ENCODE results near the gene TNFRSF13B.

DNA sequence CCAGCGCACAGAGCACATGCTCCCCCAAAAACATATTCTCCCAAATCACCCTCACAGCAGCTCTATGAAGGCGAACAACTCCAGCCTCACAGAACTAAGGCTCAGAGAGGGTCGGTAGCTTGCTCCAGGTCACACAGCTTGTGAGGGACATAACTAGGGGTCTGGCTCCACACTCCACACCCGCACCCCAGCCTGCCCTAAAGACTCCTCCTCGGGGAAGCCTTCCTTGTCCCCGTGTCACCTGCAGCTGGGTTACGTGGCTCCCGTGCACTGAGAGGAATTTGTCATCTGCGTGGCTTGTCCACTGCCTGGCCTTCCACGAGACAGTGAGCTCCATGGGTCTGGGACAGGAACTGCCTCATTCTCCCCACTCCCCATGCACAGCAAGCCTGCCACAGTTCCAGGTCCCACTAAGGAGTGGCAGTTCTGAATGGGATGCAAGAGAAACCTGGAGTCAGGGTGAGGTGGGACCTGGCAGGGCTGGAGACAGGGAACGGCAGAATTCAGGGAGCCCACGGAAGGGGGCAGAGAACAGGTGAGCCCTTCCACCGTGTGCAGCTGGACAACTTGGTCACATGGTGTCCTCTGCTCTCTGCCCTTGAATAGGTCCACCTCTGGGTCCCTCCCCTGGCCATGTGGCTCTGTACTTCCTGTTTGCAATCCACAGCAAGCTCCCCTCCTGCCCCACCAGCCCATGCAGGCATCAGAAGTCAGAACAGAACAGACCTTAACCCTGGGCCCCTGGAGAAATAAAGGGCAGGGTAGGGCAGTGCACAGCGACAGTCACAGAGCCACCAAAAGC is 27.4 kb downstream of the TNFRSF13B start:
- TF ChIP-seq CTCF (conservative IDR thresholded peaks at IDR 0.05; ENCODE audit: low read length), result no peak
- TF ChIP-seq EZH2phosphoT487 (IDR thresholded peaks at IDR 0.05; ENCODE audit: borderline replicate concordance, low read depth, low read length), result no peak

All from OCI-LY7 (cell line).